Measurements from ENCODE around the gene CACNG1. TPM values are rescaled to one million over a fixed set of nuclear protein-coding genes. Genes with fewer than 3 reads are reported as not detected.

CACNG1 gene
- total RNA-seq, 1 experiment from 2014 or later, result not detected

DNA sequence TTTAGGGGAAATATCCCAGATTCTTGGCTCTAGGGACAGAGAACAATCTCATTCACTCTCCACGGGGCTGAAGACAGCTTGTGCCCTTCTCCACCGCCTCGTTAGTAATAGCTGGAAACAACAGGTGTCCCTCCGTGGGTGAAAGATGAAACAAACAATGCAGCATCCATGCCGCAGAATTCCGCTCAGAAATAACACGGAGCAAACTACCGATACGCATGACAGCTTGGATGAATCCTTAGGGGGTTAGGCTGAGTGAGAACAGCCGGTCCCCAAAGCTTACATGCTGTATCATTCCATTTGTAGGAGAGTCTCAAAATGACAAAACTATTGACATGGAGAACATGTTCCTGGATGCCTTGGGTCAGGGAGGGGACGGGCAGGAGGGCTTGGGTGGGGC lies 29.4 kb upstream of the CACNG1 start:
- H3K4me1 Mint-ChIP-seq, result peaks cover 9 to 19% of the 10 kb centered on the region in 2 experiments
- no CpG with 5 or more reads among the region's 11 CpGs for WGBS (ENCODE audit: extremely low coverage, insufficient read length, low lambda C conversion rate)
- no peak overlapping the region for H3K9ac ChIP-seq (ENCODE audit: extremely low read depth, insufficient read length, low read length)

More for the DNA sequence above, 29.4 kb upstream of the CACNG1 start:
- no peaks in the 10 kb centered on the region for H3K4me1 ChIP-seq (ENCODE audit: insufficient read depth, low read length)
- H2BK120ac ChIP-seq (ENCODE audit: low read depth, low read length, poor library complexity, severe bottlenecking), result no peak overlapping the region
- no peaks in the 10 kb centered on the region for H4K20me1 ChIP-seq (ENCODE audit: control insufficient read depth, insufficient read depth, insufficient read length)
- no peak overlapping the region for H3K56ac ChIP-seq (ENCODE audit: insufficient read length, low read depth, low read length)
- no peak overlapping the region for H2AFZ ChIP-seq (ENCODE audit: low read length)
- TF ChIP-seq, protein P1, sequence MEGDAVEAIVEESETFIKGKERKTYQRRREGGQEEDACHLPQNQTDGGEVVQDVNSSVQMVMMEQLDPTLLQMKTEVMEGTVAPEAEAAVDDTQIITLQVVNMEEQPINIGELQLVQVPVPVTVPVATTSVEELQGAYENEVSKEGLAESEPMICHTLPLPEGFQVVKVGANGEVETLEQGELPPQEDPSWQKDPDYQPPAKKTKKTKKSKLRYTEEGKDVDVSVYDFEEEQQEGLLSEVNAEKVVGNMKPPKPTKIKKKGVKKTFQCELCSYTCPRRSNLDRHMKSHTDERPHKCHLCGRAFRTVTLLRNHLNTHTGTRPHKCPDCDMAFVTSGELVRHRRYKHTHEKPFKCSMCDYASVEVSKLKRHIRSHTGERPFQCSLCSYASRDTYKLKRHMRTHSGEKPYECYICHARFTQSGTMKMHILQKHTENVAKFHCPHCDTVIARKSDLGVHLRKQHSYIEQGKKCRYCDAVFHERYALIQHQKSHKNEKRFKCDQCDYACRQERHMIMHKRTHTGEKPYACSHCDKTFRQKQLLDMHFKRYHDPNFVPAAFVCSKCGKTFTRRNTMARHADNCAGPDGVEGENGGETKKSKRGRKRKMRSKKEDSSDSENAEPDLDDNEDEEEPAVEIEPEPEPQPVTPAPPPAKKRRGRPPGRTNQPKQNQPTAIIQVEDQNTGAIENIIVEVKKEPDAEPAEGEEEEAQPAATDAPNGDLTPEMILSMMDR (conservative IDR thresholded peaks at IDR 0.05), result no peak
- no peak overlapping the region for H3T11ph ChIP-seq (ENCODE audit: low read length)
- H3K79me2 ChIP-seq (ENCODE audit: insufficient read depth, low read length), result no peaks in the 10 kb centered on the region
- no peaks in the 10 kb centered on the region for H3K27me3 ChIP-seq (ENCODE audit: insufficient read depth, low read length)
- Mint-ChIP-seq H3K4me3 (no peak overlapping the region), H3K27ac (0 out of 7 replicates have a peak overlapping the region, but pooled peaks of 1 of the 3 experiments have one; percentile 65), H3K27me3 (ENCODE audit: low read depth) (no peaks in the 10 kb centered on the region; the same call in 1 of the 2 replicates), H3K9me3 (no peaks in the 10 kb centered on the region; a peak in 1 of 5 replicates), H3K36me3 (ENCODE audit: insufficient read depth in 1 of 3, low read depth in 3 of 3) (no peaks in the 10 kb centered on the region)
- H4K8ac ChIP-seq (replicated peaks; ENCODE audit: insufficient read length, low read depth, low read length), result no peak overlapping the region
- no peak overlapping the region for H2BK15ac ChIP-seq (ENCODE audit: low read depth, low read length)
- H2AK5ac ChIP-seq (ENCODE audit: insufficient read length, low read length), result no peak overlapping the region
- H3K23ac ChIP-seq (ENCODE audit: insufficient read length, low read depth, low read length), result no peak overlapping the region
- no peaks in the 10 kb centered on the region for H3K9me3 ChIP-seq (ENCODE audit: control insufficient read depth, low read depth, low read length)
- H3K14ac ChIP-seq (ENCODE audit: insufficient read depth, low read length), result no peak overlapping the region
- no peak overlapping the region for H4K5ac ChIP-seq (ENCODE audit: insufficient read length, low read depth, low read length)
- H3K18ac ChIP-seq (ENCODE audit: insufficient read length, low read depth, low read length), result no peak overlapping the region
- H3K23me2 ChIP-seq (ENCODE audit: insufficient read length, low read depth, low read length, poor library complexity, severe bottlenecking), result no peaks in the 10 kb centered on the region
- H2BK5ac ChIP-seq (ENCODE audit: insufficient read length, low read length), result no peak overlapping the region
- H3K4ac ChIP-seq (ENCODE audit: low read depth, low read length), result no peak overlapping the region
- no peak overlapping the region for H3K27ac ChIP-seq (ENCODE audit: insufficient read length, low read depth, low read length)
- no peak overlapping the region for H2BK20ac ChIP-seq (ENCODE audit: low read depth, low read length, poor library complexity, severe bottlenecking)
- DNase-seq, result no peak
- no peak overlapping the region for H4K91ac ChIP-seq (ENCODE audit: insufficient read length, low read depth, low read length)
- H3K79me1 ChIP-seq (ENCODE audit: insufficient read depth, low read depth, low read length, poor library complexity, severe bottlenecking), result no peaks in the 10 kb centered on the region
- no peak overlapping the region for H3K4me2 ChIP-seq (ENCODE audit: insufficient read depth, insufficient read length, low read length)
- H2BK12ac ChIP-seq (ENCODE audit: insufficient read length, low read depth, low read length), result no peak overlapping the region

Data from H9 (cell line).